ENCODE results near the gene MOB3B.

DNA sequence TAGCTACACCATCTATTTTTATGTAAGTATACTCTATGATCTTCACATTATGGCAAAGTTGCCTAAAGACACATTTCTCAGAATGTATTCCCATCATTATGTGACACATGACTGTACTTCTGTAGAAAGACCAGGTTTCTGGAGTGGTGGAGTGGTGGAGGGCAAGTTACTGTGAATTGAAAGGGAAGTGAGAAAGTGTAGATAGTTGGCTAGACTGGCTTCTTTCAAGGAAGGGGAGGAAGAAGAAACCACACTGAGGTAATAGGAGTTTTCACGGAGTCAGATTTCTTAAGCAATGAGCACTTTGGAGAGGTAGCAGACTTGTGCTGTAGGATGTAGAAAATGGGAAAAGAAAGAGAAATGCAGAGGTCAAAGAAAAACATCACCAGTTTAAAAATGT lies 181.7 kb downstream of the MOB3B start:
- TF ChIP-seq, protein P1, sequence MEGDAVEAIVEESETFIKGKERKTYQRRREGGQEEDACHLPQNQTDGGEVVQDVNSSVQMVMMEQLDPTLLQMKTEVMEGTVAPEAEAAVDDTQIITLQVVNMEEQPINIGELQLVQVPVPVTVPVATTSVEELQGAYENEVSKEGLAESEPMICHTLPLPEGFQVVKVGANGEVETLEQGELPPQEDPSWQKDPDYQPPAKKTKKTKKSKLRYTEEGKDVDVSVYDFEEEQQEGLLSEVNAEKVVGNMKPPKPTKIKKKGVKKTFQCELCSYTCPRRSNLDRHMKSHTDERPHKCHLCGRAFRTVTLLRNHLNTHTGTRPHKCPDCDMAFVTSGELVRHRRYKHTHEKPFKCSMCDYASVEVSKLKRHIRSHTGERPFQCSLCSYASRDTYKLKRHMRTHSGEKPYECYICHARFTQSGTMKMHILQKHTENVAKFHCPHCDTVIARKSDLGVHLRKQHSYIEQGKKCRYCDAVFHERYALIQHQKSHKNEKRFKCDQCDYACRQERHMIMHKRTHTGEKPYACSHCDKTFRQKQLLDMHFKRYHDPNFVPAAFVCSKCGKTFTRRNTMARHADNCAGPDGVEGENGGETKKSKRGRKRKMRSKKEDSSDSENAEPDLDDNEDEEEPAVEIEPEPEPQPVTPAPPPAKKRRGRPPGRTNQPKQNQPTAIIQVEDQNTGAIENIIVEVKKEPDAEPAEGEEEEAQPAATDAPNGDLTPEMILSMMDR (conservative IDR thresholded peaks at IDR 0.05; ENCODE audit: low read depth, low read length) = no peak
- no peak for TF ChIP-seq EZH2 (IDR thresholded peaks at IDR 0.05; ENCODE audit: borderline replicate concordance, low read depth, low read length, poor library complexity, severe bottlenecking)
